ENCODE measurements around the gene TIAM1.
A peak's percentile ranks its signal among the peaks of the same experiment; 100 is the strongest.

Gene TIAM1

DNA sequence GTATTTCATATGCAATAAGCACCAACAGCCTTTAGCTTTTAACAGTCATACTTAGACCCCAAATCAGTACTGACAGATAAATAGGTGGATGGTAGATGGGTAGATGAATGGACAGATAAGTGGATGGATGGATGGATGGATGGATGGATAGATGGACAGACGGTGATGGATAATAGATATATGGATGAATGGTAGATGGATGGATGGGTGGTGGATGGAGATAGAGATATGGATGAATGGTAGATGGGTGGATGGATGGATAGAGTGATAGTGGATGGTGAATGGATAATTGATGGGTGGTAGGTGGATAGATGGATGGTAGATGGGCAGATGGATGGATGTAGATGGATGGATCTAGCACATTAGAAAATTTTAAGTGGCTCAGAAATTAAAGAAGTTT lies 62.5 kb downstream of the TIAM1 start:
- TF ChIP-seq CTCF (conservative IDR thresholded peaks at IDR 0.05; ENCODE audit: control insufficient read depth, insufficient read depth, low read depth, low read length), result no peak
- H3K4me3 ChIP-seq (ENCODE audit: control insufficient read depth, low read depth, low read length), result no peak overlapping the region
- DNase-seq (ENCODE audit: low read depth), result no peak

GRCh38 chr21:31279986-31280385 lies 64.1 kb downstream of the TIAM1 start:
- no peak overlapping the region for H3K4me3 ChIP-seq (ENCODE audit: control insufficient read depth, low read depth, low read length)
- peak; percentile 23 for DNase-seq (ENCODE audit: low read depth)
- no peak for TF ChIP-seq CTCF (conservative IDR thresholded peaks at IDR 0.05; ENCODE audit: control insufficient read depth, insufficient read depth, low read depth, low read length)

GRCh38 chr21:31279214-31279613 lies 64.8 kb downstream of the TIAM1 start:
- no peak overlapping the region for H3K4me3 ChIP-seq (ENCODE audit: control insufficient read depth, low read depth, low read length)
- TF ChIP-seq CTCF (conservative IDR thresholded peaks at IDR 0.05; ENCODE audit: control insufficient read depth, insufficient read depth, low read depth, low read length), result no peak
- no peak for DNase-seq (ENCODE audit: low read depth)

GRCh38 chr21:31278511-31279130 lies 65.4 kb downstream of the TIAM1 start:
- H3K4me3 ChIP-seq (ENCODE audit: control insufficient read depth, low read depth, low read length), result no peak overlapping the region
- peak; percentile 11 for DNase-seq (ENCODE audit: low read depth)
- TF ChIP-seq CTCF (conservative IDR thresholded peaks at IDR 0.05; ENCODE audit: control insufficient read depth, insufficient read depth, low read depth, low read length), result no peak

DNA sequence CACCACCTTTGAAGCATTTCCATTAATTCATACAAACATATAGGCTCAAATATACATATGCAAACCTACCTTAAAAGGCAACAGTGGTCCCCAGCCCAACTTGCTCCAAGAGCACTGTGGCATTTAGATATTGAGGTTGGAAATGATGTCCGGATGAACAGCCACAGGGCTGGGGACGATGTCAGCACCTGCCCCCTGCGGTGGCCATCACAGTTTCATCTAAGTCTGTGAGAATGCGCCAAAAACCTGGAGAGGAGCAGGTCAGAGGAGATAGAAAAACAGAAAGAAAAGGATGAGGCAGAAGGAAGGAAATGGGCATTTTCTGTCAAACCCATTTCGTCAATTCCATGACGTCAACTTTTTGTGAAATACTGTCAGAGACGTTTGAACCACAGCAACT lies 67.4 kb downstream of the TIAM1 start:
- DNase-seq (ENCODE audit: low read depth), result no peak
- H3K4me3 ChIP-seq (ENCODE audit: control insufficient read depth, low read depth, low read length), result no peak overlapping the region
- no peak for TF ChIP-seq CTCF (conservative IDR thresholded peaks at IDR 0.05; ENCODE audit: control insufficient read depth, insufficient read depth, low read depth, low read length)

- no peak overlapping the region for H3K4me3 ChIP-seq (ENCODE audit: control insufficient read depth, low read depth, low read length)
- TF ChIP-seq CTCF (conservative IDR thresholded peaks at IDR 0.05; ENCODE audit: control insufficient read depth, insufficient read depth, low read depth, low read length), result no peak
- DNase-seq (ENCODE audit: low read depth), result no peak
Observed at GRCh38 chr21:31275901-31276300, 68.2 kb downstream of the TIAM1 start.

- DNase-seq (ENCODE audit: low read depth), result no peak
- no peak overlapping the region for H3K4me3 ChIP-seq (ENCODE audit: control insufficient read depth, low read depth, low read length)
- no peak for TF ChIP-seq CTCF (conservative IDR thresholded peaks at IDR 0.05; ENCODE audit: control insufficient read depth, insufficient read depth, low read depth, low read length)
Observed at GRCh38 chr21:31273278-31273677, 70.8 kb downstream of the TIAM1 start.
